Measurements from ENCODE around the gene EIPR1. TPM values are rescaled to one million over a fixed set of nuclear protein-coding genes. Genes with fewer than 3 reads are reported as not detected.

EIPR1 gene
- total and polyA plus RNA-seq, 10 of the 15 experiments (the other 5 are each of a cell fraction or from before 2014, with no cell fraction given): 23.6 to 61.2 (median 42.2) TPM

DNA sequence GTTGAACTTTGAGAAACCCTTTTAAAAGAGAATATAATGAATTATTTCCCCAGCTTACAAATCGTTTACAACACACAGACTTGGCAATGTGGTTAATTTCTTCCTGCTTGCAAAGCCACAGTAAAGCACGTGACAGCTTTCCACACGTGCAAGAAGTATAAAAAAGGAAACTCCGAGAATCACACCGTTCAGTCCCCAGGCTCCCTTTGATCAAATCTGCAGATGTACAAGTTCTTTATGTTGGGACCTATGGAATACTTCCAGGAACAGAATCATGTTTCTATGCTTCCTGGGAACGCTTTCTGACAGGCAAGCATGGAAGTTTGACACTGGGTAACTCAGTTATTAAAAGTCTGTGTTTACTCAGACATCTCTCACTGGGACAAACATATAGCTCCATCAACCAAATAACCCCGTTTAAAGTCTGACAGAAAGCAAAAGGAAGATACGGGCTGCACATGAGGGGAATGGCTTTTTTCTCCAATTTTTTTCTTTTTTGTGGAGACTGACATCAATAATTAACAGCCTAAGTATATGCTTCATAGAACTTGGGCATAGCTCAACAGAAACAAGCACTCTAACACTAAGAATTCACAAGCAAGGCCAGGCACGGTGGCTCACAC is 134.8 kb downstream of the EIPR1 start:
- ChIA-PET CTCF (interaction anchor here (0.9 to 1.0 kb wide), 3 partner anchors 10 to 20 kb away, joined by 3 to 5 read pairs (median 4); no protein-coding TSS in a partner anchor), POLR2A (interaction anchor here (1.3 kb wide), 1 partner anchor 11 kb away, joined by 3 read pairs; no protein-coding TSS in a partner anchor), RAD21 (ENCODE audit: unreplicated experiment) (interaction anchor here (1.1 to 2.7 kb wide), 2 partner anchors 11 to 20 kb away, joined by 4 to 11 read pairs; no protein-coding TSS in a partner anchor), SMC1A (ENCODE audit: uncharacterized antibody, unreplicated experiment) (interaction anchor here (1.5 to 2.4 kb wide), 3 partner anchors 11 to 24 kb away, joined by 3 to 12 read pairs (median 12); no protein-coding TSS in a partner anchor)
- peak; percentile 79 for ATAC-seq
- H3K4me3 ChIP-seq: no peak overlapping the region
- FAIRE-seq: peak; percentile 68
- H4K20me1 ChIP-seq (ENCODE audit: control insufficient read depth, insufficient read depth): no peaks in the 10 kb centered on the region
- no peaks in the 10 kb centered on the region for H3K79me2 ChIP-seq (ENCODE audit: control insufficient read depth, insufficient read depth, low read length)
- DNase-seq (ENCODE audit: low read depth, low spot score): peak; percentile 34
- no peaks in the 10 kb centered on the region for H3K27me3 ChIP-seq (replicated peaks in 1 of 2; ENCODE audit: control insufficient read depth in 2 of 2, insufficient read depth in 2 of 2, low read length in 1 of 2)
- H3K4me1 ChIP-seq (ENCODE audit: control insufficient read depth, insufficient read depth, low read length): peaks cover 25% of the 10 kb centered on the region
- peak overlapping the region; percentile 48 for H3K4me2 ChIP-seq (ENCODE audit: control insufficient read depth, insufficient read depth)
- no peaks in the 10 kb centered on the region; the same call in 2 of the 3 replicates for H3K9me3 ChIP-seq (replicated peaks; ENCODE audit: control insufficient read depth, insufficient read depth, low read length)
- WGBS (ENCODE audit: insufficient coverage, insufficient replicate concordance, low lambda C conversion rate, missing lambda C conversion rate): 31% methylated on average over 9 of the region's 9 CpGs
- intact Hi-C loops (cut with micrococcal nuclease; ENCODE audit: unreplicated experiment): no loop called here
- no peak overlapping the region; the same call in 1 of the 2 replicates for H3K27ac ChIP-seq (ENCODE audit: control insufficient read depth, insufficient read depth)
- no peak overlapping the region for H3K9ac ChIP-seq (ENCODE audit: control insufficient read depth, insufficient read depth, low read length)
- H2AFZ ChIP-seq (ENCODE audit: control insufficient read depth, low read depth, low read length): no peak overlapping the region
- no TSS peak for BruUV-seq (replicated peaks)
- H3K36me3 ChIP-seq (ENCODE audit: control insufficient read depth in 2 of 2, insufficient read depth in 2 of 2, low read length in 1 of 2): no peaks in the 10 kb centered on the region; a peak in 2 of 4 replicates
- in situ Hi-C loops (cut with MboI): no loop called here
- peak in 1 of 2 experiments; percentile 33; a peak in 2 of 4 replicates for TF ChIP-seq IKZF2 (IDR thresholded peaks at IDR 0.05)
- no peak for TF ChIP-seq HDGF (IDR thresholded peaks at IDR 0.05)
- TF ChIP-seq, protein P1, sequence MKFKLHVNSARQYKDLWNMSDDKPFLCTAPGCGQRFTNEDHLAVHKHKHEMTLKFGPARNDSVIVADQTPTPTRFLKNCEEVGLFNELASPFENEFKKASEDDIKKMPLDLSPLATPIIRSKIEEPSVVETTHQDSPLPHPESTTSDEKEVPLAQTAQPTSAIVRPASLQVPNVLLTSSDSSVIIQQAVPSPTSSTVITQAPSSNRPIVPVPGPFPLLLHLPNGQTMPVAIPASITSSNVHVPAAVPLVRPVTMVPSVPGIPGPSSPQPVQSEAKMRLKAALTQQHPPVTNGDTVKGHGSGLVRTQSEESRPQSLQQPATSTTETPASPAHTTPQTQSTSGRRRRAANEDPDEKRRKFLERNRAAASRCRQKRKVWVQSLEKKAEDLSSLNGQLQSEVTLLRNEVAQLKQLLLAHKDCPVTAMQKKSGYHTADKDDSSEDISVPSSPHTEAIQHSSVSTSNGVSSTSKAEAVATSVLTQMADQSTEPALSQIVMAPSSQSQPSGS (IDR thresholded peaks at IDR 0.05; ENCODE audit: low read length): no peak
- no peak for TF ChIP-seq CBFB (IDR thresholded peaks at IDR 0.05; ENCODE audit: low read depth)
- TF ChIP-seq SIX5 (IDR thresholded peaks at IDR 0.05; ENCODE audit: low read depth, low read length, severe bottlenecking): no peak
- no peak for TF ChIP-seq TBL1XR1 (IDR thresholded peaks at IDR 0.05; ENCODE audit: low read depth, low read length)
- TF ChIP-seq IKZF1 (conservative IDR thresholded peaks at IDR 0.05): 0 out of 2 replicates have a peak, but pooled peaks have one; percentile 25
- no peak for TF ChIP-seq RBBP5 (conservative IDR thresholded peaks at IDR 0.05)
- no peak for TF ChIP-seq SP1 (IDR thresholded peaks at IDR 0.05; ENCODE audit: low read depth, low read length)
- no peak for TF ChIP-seq MYB (IDR thresholded peaks at IDR 0.05; ENCODE audit: borderline replicate concordance, low read depth, low read length)
- TF ChIP-seq RAD51 (IDR thresholded peaks at IDR 0.05): peak; percentile 89
- no peak for TF ChIP-seq RCOR1 (conservative IDR thresholded peaks at IDR 0.05; ENCODE audit: low read depth, low read length)
- TF ChIP-seq, protein P2, sequence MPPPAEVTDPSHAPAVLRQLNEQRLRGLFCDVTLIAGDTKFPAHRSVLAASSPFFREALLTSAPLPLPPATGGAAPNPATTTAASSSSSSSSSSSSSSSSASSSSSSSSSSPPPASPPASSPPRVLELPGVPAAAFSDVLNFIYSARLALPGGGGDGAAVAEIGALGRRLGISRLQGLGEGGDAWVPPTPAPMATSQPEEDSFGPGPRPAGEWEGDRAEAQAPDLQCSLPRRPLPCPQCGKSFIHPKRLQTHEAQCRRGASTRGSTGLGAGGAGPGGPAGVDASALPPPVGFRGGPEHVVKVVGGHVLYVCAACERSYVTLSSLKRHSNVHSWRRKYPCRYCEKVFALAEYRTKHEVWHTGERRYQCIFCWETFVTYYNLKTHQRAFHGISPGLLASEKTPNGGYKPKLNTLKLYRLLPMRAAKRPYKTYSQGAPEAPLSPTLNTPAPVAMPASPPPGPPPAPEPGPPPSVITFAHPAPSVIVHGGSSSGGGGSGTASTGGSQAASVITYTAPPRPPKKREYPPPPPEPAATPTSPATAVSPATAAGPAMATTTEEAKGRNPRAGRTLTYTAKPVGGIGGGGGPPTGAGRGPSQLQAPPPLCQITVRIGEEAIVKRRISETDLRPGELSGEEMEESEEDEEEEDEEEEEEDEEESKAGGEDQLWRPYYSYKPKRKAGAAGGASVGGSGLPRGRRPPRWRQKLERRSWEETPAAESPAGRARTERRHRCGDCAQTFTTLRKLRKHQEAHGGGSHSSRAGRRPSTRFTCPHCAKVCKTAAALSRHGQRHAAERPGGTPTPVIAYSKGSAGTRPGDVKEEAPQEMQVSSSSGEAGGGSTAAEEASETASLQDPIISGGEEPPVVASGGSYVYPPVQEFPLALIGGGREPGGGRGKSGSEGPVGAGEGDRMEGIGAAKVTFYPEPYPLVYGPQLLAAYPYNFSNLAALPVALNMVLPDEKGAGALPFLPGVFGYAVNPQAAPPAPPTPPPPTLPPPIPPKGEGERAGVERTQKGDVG (CRISPR knock-in tag; IDR thresholded peaks at IDR 0.05): no peak
- peak; percentile 96 to 98 for TF ChIP-seq BHLHE40 (IDR thresholded peaks at IDR 0.05; ENCODE audit: borderline replicate concordance in 1 of 2, low read depth in 2 of 2, low read length in 1 of 2)
- TF ChIP-seq, protein P3, sequence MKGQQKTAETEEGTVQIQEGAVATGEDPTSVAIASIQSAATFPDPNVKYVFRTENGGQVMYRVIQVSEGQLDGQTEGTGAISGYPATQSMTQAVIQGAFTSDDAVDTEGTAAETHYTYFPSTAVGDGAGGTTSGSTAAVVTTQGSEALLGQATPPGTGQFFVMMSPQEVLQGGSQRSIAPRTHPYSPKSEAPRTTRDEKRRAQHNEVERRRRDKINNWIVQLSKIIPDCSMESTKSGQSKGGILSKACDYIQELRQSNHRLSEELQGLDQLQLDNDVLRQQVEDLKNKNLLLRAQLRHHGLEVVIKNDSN (IDR thresholded peaks at IDR 0.05; ENCODE audit: borderline replicate concordance, extremely low read length, insufficient read depth, low read depth, low read length): peak; percentile 22
- TF ChIP-seq, protein P4, sequence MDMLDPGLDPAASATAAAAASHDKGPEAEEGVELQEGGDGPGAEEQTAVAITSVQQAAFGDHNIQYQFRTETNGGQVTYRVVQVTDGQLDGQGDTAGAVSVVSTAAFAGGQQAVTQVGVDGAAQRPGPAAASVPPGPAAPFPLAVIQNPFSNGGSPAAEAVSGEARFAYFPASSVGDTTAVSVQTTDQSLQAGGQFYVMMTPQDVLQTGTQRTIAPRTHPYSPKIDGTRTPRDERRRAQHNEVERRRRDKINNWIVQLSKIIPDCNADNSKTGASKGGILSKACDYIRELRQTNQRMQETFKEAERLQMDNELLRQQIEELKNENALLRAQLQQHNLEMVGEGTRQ (IDR thresholded peaks at IDR 0.05; ENCODE audit: borderline replicate concordance, low read depth, low read length): peak; percentile 12; the same call in 1 of the 2 replicates
- no peak for TF ChIP-seq ESRRA (IDR thresholded peaks at IDR 0.05; ENCODE audit: low read length)
- TF ChIP-seq BCL11A (IDR thresholded peaks at IDR 0.05; ENCODE audit: low read depth, low read length): no peak
